Cerebellar cortex (tissue), 1 donor: ENCODE results near the gene RTF1.

Source experiments
- DNase-seq: peaks from one replicate; pipeline ENCODE4 v3.0.0-alpha.2; 2015; ENCODE audit warnings: low spot score

Gene RTF1

GRCh38 chr15:41506796-41507341 lies 90.0 kb downstream of the RTF1 start:
- no peak for DNase-seq

- DNase-seq: peak; percentile 64
Measured at GRCh38 chr15:41507820-41508290, 91.0 kb downstream of the RTF1 start.

GRCh38 chr15:41510728-41511127 lies 93.8 kb downstream of the RTF1 start:
- no peak for DNase-seq

- DNase-seq: no peak
Measured at GRCh38 chr15:41511331-41511898, 94.5 kb downstream of the RTF1 start.

GRCh38 chr15:41511899-41512369 lies 95.0 kb downstream of the RTF1 start:
- DNase-seq: no peak

- no peak for DNase-seq
Measured at GRCh38 chr15:41512512-41512939, 95.6 kb downstream of the RTF1 start.

GRCh38 chr15:41512940-41513505 lies 96.1 kb downstream of the RTF1 start:
- no peak for DNase-seq

- DNase-seq: no peak
Measured at GRCh38 chr15:41513506-41514227, 96.8 kb downstream of the RTF1 start, which contains the start of gene LTK. LTK (minus strand) TSS chr15:41513827; CDS start chr15:41513709, 118 bp downstream.

- no peak for DNase-seq
Measured at GRCh38 chr15:41517895-41518449, 101.1 kb downstream of the RTF1 start.

GRCh38 chr15:41520636-41521035 lies 103.7 kb downstream of the RTF1 start:
- DNase-seq: no peak

GRCh38 chr15:41521614-41522013 lies 104.7 kb downstream of the RTF1 start:
- no peak for DNase-seq

GRCh38 chr15:41523097-41523496 lies 106.2 kb downstream of the RTF1 start:
- no peak for DNase-seq

- no peak for DNase-seq
Measured at GRCh38 chr15:41530363-41530956, 113.6 kb downstream of the RTF1 start.
